WTC11 (cell line): ENCODE measurements around the gene CHRM1. TPM values are rescaled to one million over a fixed set of nuclear protein-coding genes. Genes with fewer than 3 reads are reported as not detected.

ENCODE experiments used
- ATAC-seq: fragments of 200-7000 bp; cut with Tn5 transposase; 2 replicates; pipeline ENCODE4 v1.10.0; 2021; ENCODE audit warnings: mild to moderate bottlenecking, moderate library complexity
- CTCF ChIA-PET: fragments of 300-600 bp; sonication (Branson Sonifier 250); formaldehyde crosslinking; loops from one replicate; lab custom pipeline; 2021; ENCODE audit warnings: antibody characterized with exemption; lab: Charles Lee
- POLR2A ChIA-PET: fragments of 350-600 bp; sonication (Branson Sonifier 250); formaldehyde crosslinking; loops from one replicate; lab custom pipeline; 2021; ENCODE audit warnings: antibody characterized with exemption; lab: Charles Lee
- DNase-seq: peaks from one replicate; pipeline ENCODE4 v3.0.0; 2021; ENCODE audit warnings: low spot score
- H3K27ac Mint-ChIP-seq: 2 replicates; pipeline ENCODE4 v1.8.0; 2021; ENCODE audit warnings: mixed read lengths
- H3K27me3 Mint-ChIP-seq: 2 replicates; pipeline ENCODE4 v1.8.0; 2021; ENCODE audit warnings: low read depth, mild to moderate bottlenecking, moderate library complexity, mixed read lengths
- H3K36me3 Mint-ChIP-seq: 2 replicates; pipeline ENCODE4 v1.8.0; 2021; ENCODE audit warnings: mixed read lengths
- H3K4me1 Mint-ChIP-seq: 2 replicates; pipeline ENCODE4 v1.8.0; 2022; ENCODE audit warnings: mixed read lengths
- H3K4me3 Mint-ChIP-seq: 2 replicates; pipeline ENCODE4 v1.8.0; 2021; ENCODE audit warnings: mild to moderate bottlenecking, moderate library complexity, mixed read lengths
- H3K9me3 Mint-ChIP-seq: 2 replicates; pipeline ENCODE4 v1.8.0; 2021; ENCODE audit warnings: mixed read lengths
- CREB1 ChIP-seq: sonication (generic); formaldehyde crosslinking; IDR thresholded peaks from 2 replicates; pipeline ENCODE4 v1.8.0; 2023; ENCODE audit warnings: mild to moderate bottlenecking, missing genetic modification reagents
- EMX1 ChIP-seq: fragments of 250-450 bp; sonication (Bioruptor Pico); IDR thresholded peaks from 2 replicates; pipeline ENCODE4 v1.8.0; 2021; ENCODE audit warnings: mild to moderate bottlenecking
- ETV6 ChIP-seq: sonication (generic); formaldehyde crosslinking; IDR thresholded peaks from 2 replicates; pipeline ENCODE4 v1.8.1; 2022; ENCODE audit warnings: mild to moderate bottlenecking, missing genetic modification reagents
- FOXP1 ChIP-seq: sonication (generic); formaldehyde crosslinking; IDR thresholded peaks from 2 replicates; pipeline ENCODE4 v1.8.0; 2022; ENCODE audit warnings: missing genetic modification reagents, mild to moderate bottlenecking, moderate library complexity, borderline replicate concordance
- MXD4 ChIP-seq: fragments of 250-450 bp; sonication (Bioruptor Pico); IDR thresholded peaks from 2 replicates; pipeline ENCODE4 v1.8.0; 2021; ENCODE audit warnings: mild to moderate bottlenecking, moderate library complexity, borderline replicate concordance
- RORB ChIP-seq: fragments of 250-450 bp; sonication (Bioruptor Pico); IDR thresholded peaks from 2 replicates; pipeline ENCODE4 v1.9.0; 2021; ENCODE audit warnings: mild to moderate bottlenecking
- SMAD3 ChIP-seq: sonication (generic); formaldehyde crosslinking; IDR thresholded peaks from 2 replicates; pipeline ENCODE4 v1.8.0; 2022; ENCODE audit warnings: missing genetic modification reagents, mild to moderate bottlenecking, borderline replicate concordance
- TCF7 ChIP-seq: sonication (generic); formaldehyde crosslinking; IDR thresholded peaks from 2 replicates; pipeline ENCODE4 v1.8.0; 2022; ENCODE audit warnings: mild to moderate bottlenecking, low read depth, missing genetic modification reagents, moderate library complexity
- TEAD4 ChIP-seq: sonication (generic); formaldehyde crosslinking; IDR thresholded peaks from 2 replicates; pipeline ENCODE4 v1.8.0; 2022; ENCODE audit warnings: mild to moderate bottlenecking, missing genetic modification reagents
- ZNF121 ChIP-seq: sonication (generic); formaldehyde crosslinking; IDR thresholded peaks from 2 replicates; pipeline ENCODE4 v1.8.0; 2023; ENCODE audit warnings: missing genetic modification reagents
- total RNA-seq: library from RNA; stranded (reverse); gene quantifications from 3 replicates; pipeline ENCODE4 v1.2.3, GENCODE V29; 2021
- TF ChIP-seq, protein P1 (sequence below): fragments of 250-450 bp; sonication (Bioruptor Pico); IDR thresholded peaks from 2 replicates; pipeline ENCODE4 v1.9.0; 2021; ENCODE audit warnings: mild to moderate bottlenecking
- TF ChIP-seq, protein P2 (sequence below): fragments of 250-450 bp; sonication (Bioruptor Pico); conservative IDR thresholded peaks from 2 replicates; pipeline ENCODE4 v1.9.0; 2021; ENCODE audit warnings: mild to moderate bottlenecking
- TF ChIP-seq, protein P3 (sequence below): sonication (generic); formaldehyde crosslinking; IDR thresholded peaks from 2 replicates; pipeline ENCODE4 v1.8.1; 2022; ENCODE audit warnings: mild to moderate bottlenecking, missing genetic modification reagents, moderate library complexity, borderline replicate concordance
- TF ChIP-seq, protein P4 (sequence below): sonication (generic); formaldehyde crosslinking; IDR thresholded peaks from 2 replicates; pipeline ENCODE4 v1.8.1; 2023; ENCODE audit warnings: mild to moderate bottlenecking, missing genetic modification reagents
- TF ChIP-seq, protein P5 (sequence below): sonication (generic); formaldehyde crosslinking; IDR thresholded peaks from 2 replicates; pipeline ENCODE4 v1.8.1; 2023; ENCODE audit warnings: mild to moderate bottlenecking, missing genetic modification reagents, borderline replicate concordance
- TF ChIP-seq, protein P6 (sequence below): sonication (generic); formaldehyde crosslinking; conservative IDR thresholded peaks from 2 replicates; pipeline ENCODE4 v1.8.1; 2023; ENCODE audit warnings: mild to moderate bottlenecking, low read depth, missing genetic modification reagents, moderate library complexity
- TF ChIP-seq, protein P7 (sequence below): sonication (generic); formaldehyde crosslinking; IDR thresholded peaks from 2 replicates; pipeline ENCODE4 v1.8.1; 2023; ENCODE audit warnings: mild to moderate bottlenecking, missing genetic modification reagents
- TF ChIP-seq, protein P8 (sequence below): sonication (generic); formaldehyde crosslinking; IDR thresholded peaks from 2 replicates; pipeline ENCODE4 v1.8.1; 2023; ENCODE audit warnings: mild to moderate bottlenecking, moderate library complexity, missing genetic modification reagents

The CHRM1 gene
- total RNA-seq, 1 experiment from 2014 or later: not detected

DNA sequence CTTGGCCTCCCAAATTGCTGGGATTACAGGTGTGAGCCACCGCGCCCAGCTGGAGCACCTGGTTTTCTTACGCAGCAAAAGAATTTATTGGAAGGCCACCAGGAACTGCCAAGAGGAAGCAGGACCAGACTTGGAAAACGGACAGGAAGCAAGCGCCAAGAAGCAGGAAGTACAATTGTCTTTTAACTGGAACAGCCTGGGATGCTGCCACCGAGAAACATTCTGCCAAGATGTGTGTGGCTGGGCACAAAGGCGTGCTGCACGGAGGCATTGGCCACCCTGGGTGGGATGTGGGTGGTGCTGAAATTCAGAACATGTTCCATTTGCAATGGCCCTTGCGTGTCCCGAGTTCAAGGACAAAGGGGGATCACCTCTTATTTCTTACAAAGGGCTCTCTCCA lies 25.1 kb downstream of the CHRM1 start (continued):
- TF ChIP-seq, protein P1, sequence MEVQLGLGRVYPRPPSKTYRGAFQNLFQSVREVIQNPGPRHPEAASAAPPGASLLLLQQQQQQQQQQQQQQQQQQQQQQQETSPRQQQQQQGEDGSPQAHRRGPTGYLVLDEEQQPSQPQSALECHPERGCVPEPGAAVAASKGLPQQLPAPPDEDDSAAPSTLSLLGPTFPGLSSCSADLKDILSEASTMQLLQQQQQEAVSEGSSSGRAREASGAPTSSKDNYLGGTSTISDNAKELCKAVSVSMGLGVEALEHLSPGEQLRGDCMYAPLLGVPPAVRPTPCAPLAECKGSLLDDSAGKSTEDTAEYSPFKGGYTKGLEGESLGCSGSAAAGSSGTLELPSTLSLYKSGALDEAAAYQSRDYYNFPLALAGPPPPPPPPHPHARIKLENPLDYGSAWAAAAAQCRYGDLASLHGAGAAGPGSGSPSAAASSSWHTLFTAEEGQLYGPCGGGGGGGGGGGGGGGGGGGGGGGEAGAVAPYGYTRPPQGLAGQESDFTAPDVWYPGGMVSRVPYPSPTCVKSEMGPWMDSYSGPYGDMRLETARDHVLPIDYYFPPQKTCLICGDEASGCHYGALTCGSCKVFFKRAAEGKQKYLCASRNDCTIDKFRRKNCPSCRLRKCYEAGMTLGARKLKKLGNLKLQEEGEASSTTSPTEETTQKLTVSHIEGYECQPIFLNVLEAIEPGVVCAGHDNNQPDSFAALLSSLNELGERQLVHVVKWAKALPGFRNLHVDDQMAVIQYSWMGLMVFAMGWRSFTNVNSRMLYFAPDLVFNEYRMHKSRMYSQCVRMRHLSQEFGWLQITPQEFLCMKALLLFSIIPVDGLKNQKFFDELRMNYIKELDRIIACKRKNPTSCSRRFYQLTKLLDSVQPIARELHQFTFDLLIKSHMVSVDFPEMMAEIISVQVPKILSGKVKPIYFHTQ: no peak
- TF ChIP-seq, protein P2, sequence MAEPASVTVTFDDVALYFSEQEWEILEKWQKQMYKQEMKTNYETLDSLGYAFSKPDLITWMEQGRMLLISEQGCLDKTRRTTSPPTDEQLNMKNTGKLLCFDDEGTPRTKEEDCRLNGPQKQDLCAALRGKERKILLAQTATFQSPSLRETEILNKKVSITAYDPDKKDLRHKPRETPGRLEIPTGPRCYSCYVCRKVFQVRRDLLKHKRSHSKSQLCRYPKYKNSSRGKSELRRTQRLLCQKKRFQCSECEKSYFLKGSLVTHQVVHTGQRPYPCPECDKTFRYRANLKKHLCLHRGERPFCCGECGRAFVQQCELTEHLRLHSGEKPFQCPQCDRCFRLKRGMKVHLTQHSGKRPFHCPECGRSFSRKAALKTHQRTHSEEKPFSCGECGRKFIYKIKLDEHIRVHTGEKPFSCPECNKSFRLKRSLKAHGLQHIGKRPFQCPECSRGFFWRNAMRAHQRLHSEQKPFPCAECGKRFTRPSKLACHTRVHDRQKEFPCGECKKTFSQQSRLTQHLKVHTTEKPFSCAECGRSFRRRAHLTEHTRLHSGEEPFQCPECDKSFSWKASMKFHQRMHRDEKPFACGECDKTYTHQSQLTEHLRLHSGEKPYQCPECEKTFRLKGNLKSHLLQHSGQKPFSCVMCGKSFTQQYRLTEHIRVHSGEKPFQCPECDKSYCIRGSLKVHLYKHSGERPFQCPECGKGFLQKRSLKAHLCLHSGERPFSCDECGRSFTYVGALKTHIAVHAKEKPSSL (CRISPR knock-in tag): no peak
- TF ChIP-seq ETV6 (CRISPR knock-in tag): no peak
- TF ChIP-seq, protein P3, sequence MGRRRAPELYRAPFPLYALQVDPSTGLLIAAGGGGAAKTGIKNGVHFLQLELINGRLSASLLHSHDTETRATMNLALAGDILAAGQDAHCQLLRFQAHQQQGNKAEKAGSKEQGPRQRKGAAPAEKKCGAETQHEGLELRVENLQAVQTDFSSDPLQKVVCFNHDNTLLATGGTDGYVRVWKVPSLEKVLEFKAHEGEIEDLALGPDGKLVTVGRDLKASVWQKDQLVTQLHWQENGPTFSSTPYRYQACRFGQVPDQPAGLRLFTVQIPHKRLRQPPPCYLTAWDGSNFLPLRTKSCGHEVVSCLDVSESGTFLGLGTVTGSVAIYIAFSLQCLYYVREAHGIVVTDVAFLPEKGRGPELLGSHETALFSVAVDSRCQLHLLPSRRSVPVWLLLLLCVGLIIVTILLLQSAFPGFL: no peak

DNA sequence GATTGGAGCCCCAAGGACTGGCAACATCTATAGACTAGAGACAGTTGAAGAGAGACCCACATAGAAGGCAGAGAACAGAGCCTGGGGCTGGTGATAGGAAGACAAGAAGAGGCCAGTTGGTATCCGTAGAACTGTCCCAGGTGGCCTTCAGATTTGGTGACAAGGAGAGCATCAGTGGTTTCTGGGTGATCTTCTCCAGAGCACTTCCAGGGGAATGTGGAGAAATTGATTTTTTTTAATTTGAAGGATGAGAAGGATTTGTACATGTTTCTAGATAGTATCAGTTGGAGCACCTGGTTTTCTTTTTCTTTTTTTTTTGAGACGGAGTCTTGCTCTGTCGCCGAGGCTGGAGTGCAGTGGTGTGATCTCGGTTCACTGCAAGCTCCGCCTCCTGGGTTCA lies 25.7 kb downstream of the CHRM1 start:
- DNase-seq (no peak), ATAC-seq (no peak)
- ChIA-PET CTCF (interaction anchor here (0.8 to 1.7 kb wide), 4 partner anchors 10 to 125 kb away, joined by 3 to 12 read pairs (median 3); no protein-coding TSS in a partner anchor), POLR2A (interaction anchor here (0.8 to 0.9 kb wide), 2 partner anchors 164 to 1296 kb away, joined by 3 read pairs; no protein-coding TSS in a partner anchor)
- no peak overlapping the region for H3K4me3 Mint-ChIP-seq
- peaks cover 15% of the 10 kb centered on the region for H3K4me1 Mint-ChIP-seq
- H3K27ac Mint-ChIP-seq: no peak overlapping the region
- H3K36me3 Mint-ChIP-seq: no peaks in the 10 kb centered on the region
- H3K9me3 Mint-ChIP-seq: no peaks in the 10 kb centered on the region
- no peaks in the 10 kb centered on the region; the same call in 1 of the 2 replicates for H3K27me3 Mint-ChIP-seq
- TF ChIP-seq TEAD4 (no peak), MXD4 (no peak), ZNF121 (CRISPR knock-in tag) (no peak), TCF7 (CRISPR knock-in tag) (no peak), FOXP1 (no peak), CREB1 (CRISPR knock-in tag) (no peak), SMAD3 (CRISPR knock-in tag) (no peak), EMX1 (CRISPR knock-in tag) (no peak), RORB (CRISPR knock-in tag) (no peak)
- TF ChIP-seq, protein P4, sequence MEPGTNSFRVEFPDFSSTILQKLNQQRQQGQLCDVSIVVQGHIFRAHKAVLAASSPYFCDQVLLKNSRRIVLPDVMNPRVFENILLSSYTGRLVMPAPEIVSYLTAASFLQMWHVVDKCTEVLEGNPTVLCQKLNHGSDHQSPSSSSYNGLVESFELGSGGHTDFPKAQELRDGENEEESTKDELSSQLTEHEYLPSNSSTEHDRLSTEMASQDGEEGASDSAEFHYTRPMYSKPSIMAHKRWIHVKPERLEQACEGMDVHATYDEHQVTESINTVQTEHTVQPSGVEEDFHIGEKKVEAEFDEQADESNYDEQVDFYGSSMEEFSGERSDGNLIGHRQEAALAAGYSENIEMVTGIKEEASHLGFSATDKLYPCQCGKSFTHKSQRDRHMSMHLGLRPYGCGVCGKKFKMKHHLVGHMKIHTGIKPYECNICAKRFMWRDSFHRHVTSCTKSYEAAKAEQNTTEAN (CRISPR knock-in tag): no peak
- TF ChIP-seq, protein P5, sequence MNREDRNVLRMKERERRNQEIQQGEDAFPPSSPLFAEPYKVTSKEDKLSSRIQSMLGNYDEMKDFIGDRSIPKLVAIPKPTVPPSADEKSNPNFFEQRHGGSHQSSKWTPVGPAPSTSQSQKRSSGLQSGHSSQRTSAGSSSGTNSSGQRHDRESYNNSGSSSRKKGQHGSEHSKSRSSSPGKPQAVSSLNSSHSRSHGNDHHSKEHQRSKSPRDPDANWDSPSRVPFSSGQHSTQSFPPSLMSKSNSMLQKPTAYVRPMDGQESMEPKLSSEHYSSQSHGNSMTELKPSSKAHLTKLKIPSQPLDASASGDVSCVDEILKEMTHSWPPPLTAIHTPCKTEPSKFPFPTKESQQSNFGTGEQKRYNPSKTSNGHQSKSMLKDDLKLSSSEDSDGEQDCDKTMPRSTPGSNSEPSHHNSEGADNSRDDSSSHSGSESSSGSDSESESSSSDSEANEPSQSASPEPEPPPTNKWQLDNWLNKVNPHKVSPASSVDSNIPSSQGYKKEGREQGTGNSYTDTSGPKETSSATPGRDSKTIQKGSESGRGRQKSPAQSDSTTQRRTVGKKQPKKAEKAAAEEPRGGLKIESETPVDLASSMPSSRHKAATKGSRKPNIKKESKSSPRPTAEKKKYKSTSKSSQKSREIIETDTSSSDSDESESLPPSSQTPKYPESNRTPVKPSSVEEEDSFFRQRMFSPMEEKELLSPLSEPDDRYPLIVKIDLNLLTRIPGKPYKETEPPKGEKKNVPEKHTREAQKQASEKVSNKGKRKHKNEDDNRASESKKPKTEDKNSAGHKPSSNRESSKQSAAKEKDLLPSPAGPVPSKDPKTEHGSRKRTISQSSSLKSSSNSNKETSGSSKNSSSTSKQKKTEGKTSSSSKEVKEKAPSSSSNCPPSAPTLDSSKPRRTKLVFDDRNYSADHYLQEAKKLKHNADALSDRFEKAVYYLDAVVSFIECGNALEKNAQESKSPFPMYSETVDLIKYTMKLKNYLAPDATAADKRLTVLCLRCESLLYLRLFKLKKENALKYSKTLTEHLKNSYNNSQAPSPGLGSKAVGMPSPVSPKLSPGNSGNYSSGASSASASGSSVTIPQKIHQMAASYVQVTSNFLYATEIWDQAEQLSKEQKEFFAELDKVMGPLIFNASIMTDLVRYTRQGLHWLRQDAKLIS (CRISPR knock-in tag): no peak
- TF ChIP-seq, protein P6, sequence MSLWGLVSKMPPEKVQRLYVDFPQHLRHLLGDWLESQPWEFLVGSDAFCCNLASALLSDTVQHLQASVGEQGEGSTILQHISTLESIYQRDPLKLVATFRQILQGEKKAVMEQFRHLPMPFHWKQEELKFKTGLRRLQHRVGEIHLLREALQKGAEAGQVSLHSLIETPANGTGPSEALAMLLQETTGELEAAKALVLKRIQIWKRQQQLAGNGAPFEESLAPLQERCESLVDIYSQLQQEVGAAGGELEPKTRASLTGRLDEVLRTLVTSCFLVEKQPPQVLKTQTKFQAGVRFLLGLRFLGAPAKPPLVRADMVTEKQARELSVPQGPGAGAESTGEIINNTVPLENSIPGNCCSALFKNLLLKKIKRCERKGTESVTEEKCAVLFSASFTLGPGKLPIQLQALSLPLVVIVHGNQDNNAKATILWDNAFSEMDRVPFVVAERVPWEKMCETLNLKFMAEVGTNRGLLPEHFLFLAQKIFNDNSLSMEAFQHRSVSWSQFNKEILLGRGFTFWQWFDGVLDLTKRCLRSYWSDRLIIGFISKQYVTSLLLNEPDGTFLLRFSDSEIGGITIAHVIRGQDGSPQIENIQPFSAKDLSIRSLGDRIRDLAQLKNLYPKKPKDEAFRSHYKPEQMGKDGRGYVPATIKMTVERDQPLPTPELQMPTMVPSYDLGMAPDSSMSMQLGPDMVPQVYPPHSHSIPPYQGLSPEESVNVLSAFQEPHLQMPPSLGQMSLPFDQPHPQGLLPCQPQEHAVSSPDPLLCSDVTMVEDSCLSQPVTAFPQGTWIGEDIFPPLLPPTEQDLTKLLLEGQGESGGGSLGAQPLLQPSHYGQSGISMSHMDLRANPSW (CRISPR knock-in tag): no peak
- TF ChIP-seq, protein P7, sequence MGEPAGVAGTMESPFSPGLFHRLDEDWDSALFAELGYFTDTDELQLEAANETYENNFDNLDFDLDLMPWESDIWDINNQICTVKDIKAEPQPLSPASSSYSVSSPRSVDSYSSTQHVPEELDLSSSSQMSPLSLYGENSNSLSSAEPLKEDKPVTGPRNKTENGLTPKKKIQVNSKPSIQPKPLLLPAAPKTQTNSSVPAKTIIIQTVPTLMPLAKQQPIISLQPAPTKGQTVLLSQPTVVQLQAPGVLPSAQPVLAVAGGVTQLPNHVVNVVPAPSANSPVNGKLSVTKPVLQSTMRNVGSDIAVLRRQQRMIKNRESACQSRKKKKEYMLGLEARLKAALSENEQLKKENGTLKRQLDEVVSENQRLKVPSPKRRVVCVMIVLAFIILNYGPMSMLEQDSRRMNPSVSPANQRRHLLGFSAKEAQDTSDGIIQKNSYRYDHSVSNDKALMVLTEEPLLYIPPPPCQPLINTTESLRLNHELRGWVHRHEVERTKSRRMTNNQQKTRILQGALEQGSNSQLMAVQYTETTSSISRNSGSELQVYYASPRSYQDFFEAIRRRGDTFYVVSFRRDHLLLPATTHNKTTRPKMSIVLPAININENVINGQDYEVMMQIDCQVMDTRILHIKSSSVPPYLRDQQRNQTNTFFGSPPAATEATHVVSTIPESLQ (CRISPR knock-in tag): no peak
- TF ChIP-seq, protein P8, sequence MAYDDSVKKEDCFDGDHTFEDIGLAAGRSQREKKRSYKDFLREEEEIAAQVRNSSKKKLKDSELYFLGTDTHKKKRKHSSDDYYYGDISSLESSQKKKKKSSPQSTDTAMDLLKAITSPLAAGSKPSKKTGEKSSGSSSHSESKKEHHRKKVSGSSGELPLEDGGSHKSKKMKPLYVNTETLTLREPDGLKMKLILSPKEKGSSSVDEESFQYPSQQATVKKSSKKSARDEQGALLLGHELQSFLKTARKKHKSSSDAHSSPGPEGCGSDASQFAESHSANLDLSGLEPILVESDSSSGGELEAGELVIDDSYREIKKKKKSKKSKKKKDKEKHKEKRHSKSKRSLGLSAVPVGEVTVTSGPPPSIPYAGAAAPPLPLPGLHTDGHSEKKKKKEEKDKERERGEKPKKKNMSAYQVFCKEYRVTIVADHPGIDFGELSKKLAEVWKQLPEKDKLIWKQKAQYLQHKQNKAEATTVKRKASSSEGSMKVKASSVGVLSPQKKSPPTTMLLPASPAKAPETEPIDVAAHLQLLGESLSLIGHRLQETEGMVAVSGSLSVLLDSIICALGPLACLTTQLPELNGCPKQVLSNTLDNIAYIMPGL: no peak
